Testis (tissue), 2 donors: ENCODE data around the gene MYOM1.

Experiments
- POLR2A ChIP-seq: fragments of 450-650 bp; IDR thresholded peaks from one replicate; pipeline ENCODE4 v1.6.1; 2017; ENCODE audit warnings: antibody characterized with exemption, mild to moderate bottlenecking, moderate library complexity
- TF ChIP-seq, protein P1 (sequence below), 3 experiments: fragments of 450-650 bp in 2 of 3; fragments of 200-600 bp in 1 of 3; sonication (generic) in 1 of 3; IDR thresholded peaks; one replicate each; pipeline ENCODE4 v1.5.1; 2016 to 2019; ENCODE audit warnings: antibody characterized with exemption in 3 of 3, mild to moderate bottlenecking in 2 of 3, moderate library complexity in 1 of 3

DNA sequence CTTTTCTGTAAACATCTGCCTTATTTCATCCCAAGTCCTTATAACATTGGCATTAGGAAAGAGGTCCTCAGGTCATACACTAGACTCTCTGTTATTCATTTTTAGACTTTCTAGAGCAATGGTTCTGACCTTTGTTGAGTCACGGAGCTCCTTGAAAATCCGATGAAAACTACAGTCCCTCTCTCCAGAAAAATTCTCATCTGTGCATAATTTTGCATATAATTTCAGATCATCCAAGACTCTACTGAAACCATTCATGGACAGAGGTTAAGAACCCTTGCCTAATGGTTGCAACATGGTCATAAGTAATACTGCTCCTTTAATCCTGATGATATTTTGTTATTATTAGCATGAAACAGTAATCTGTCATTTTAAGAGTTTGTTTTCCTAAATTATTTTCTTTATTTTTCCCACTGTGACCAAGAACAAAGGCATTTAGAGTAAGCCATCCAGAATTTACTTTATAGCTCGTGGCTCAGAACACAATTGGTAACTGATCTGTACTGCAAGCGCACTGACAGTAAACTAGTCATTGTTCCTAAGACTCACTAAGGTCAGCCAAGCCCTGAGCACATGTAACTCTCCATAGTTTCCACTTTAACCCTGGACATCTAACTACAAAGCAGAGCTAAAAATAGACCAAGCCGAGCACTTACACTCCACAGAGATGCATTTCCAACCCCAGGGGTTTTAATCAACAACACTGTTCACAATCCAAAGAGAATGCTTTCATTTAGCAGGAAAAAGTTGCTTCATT is 8.4 kb downstream of the MYOM1 start:
- TF ChIP-seq, protein P1, sequence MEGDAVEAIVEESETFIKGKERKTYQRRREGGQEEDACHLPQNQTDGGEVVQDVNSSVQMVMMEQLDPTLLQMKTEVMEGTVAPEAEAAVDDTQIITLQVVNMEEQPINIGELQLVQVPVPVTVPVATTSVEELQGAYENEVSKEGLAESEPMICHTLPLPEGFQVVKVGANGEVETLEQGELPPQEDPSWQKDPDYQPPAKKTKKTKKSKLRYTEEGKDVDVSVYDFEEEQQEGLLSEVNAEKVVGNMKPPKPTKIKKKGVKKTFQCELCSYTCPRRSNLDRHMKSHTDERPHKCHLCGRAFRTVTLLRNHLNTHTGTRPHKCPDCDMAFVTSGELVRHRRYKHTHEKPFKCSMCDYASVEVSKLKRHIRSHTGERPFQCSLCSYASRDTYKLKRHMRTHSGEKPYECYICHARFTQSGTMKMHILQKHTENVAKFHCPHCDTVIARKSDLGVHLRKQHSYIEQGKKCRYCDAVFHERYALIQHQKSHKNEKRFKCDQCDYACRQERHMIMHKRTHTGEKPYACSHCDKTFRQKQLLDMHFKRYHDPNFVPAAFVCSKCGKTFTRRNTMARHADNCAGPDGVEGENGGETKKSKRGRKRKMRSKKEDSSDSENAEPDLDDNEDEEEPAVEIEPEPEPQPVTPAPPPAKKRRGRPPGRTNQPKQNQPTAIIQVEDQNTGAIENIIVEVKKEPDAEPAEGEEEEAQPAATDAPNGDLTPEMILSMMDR (IDR thresholded peaks at IDR 0.05): no peak
- TF ChIP-seq POLR2A: no peak
